Pancreas (tissue), 10 donors: ENCODE measurements around the gene CBFB. TPM values are rescaled to one million over a fixed set of nuclear protein-coding genes. Genes with fewer than 3 reads are reported as not detected.

Experiments
- ATAC-seq, 4 donors: fragments of 200-7000 bp; cut with Tn5 transposase; one replicate each; pipeline versions ENCODE4 v1.8.0 to v1.9.1; 2020; ENCODE audit warnings: mild to moderate bottlenecking in 4 of 4, moderate library complexity in 4 of 4
- DNase-seq, 6 donors: peaks; one replicate each; pipeline ENCODE4 v3.0.0-alpha.2; 2020
- FAIRE-seq: peaks from 2 replicates; lab custom pipeline; 2012; peaks lifted over from hg19 to GRCh38; lab: Jason Lieb, UNC
- H3K27ac ChIP-seq, 4 donors: fragments of 200-600 bp; sonication (generic); 1 replicate in 3 of 4; 2 replicates in 1 of 4; pipeline versions ENCODE4 v1.5.0 to v1.8.0; 2020
- H3K27me3 ChIP-seq, 4 donors: fragments of 200-600 bp; one replicate each; pipeline ENCODE4 v1.8.0; 2021
- H3K36me3 ChIP-seq, 3 donors: fragments of 200-600 bp; sonication (generic) in 1 of 3; one replicate each; pipeline versions ENCODE4 v1.5.0 to v1.8.0; 2020 to 2021
- H3K4me1 ChIP-seq, 3 donors: fragments of 200-600 bp; one replicate each; pipeline ENCODE4 v1.8.0; 2021
- H3K4me3 ChIP-seq, 4 donors: fragments of 200-600 bp; sonication (generic) in 2 of 4; one replicate each; pipeline versions ENCODE4 v1.5.0 to v1.8.0; 2020 to 2021
- H3K9me3 ChIP-seq, 4 donors: fragments of 200-600 bp; one replicate each; pipeline ENCODE4 v1.8.0; 2021
- WGBS, 2 donors: extraction: QIAGEN DNeasy Blood & Tissue Kit; methylation state at CpG; one replicate each; pipeline ENCODE4 v1.1.7; 2013; 5-methylcytosine and 5-hydroxymethylcytosine counted together
- intact Hi-C, 3 donors: fragments of 100-400 bp; cut with DNase I; formaldehyde crosslinking; loops; one replicate each; pipeline versions ENCODE4 v1.11.1 to v1.14.2; 2022
- polyA plus RNA-seq, 2 donors: library from polyadenylated mRNA; stranded (reverse); fragments of 200-250 nt; gene quantifications; one replicate each; pipeline ENCODE4 v1.2.3, GENCODE V29; 2013
- total RNA-seq, 6 donors: library from RNA; stranded (reverse); fragmentation: NEBNext Ultra II Directional in 4 of 6; extraction: Animal tissue kit (Norgen Biotek cat#: 25700) in 4 of 6; gene quantifications; one replicate each; pipeline versions ENCODE4 v1.2.1 to v1.2.4, GENCODE V29; 2021 to 2023
- TF ChIP-seq, protein P1 (sequence below), 4 donors: fragments of 200-600 bp; sonication (generic) in 3 of 4; IDR thresholded peaks; one replicate each; pipeline versions ENCODE4 v1.5.0 to v1.8.0; 2021; ENCODE audit warnings: antibody characterized with exemption in 4 of 4
- donor health status: healthy with polysubstance abuse.
- donor health status: DM: no; HTN: no; CAD: no; lungs with moderate emphysema.
- donor health status: DM: no; HTN: no; CAD: no.
- donor health status: control.
- donor health status: control.
- donor health status: Bipolar disorder and iron deficiency.
- donor health status: DM: yes; HTN: yes; CAD: no.
- donor health status: DM: no; HTN: no; CAD: no.
- donor health status: DM: no; HTN: no; CAD: no.
- donor health status: DM: yes; HTN: yes; CAD: no.

Gene CBFB
- total and polyA plus RNA-seq, 8 donors = 11.5 to 27.0 (median 19.6) TPM

DNA sequence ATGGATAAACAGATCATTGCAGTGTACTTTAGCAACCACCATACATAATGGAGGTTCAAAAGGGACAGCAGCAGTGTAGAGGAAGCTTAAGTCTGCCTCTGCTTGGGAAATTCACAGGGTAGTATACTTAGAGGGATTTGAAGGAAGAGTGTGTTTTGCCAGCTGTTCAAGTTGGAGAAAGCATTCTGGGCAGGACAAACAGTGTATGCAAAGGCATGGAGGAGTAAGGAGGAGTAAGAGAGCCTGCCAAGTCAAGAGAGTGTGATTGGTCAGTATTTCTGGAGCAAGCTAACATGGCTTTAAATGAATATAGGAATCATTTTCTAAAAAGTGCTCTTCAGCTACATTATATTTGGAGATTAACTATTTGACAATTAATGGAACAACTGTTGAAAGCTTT is 57.9 kb downstream of the CBFB start:
- Histone ChIP-seq H3K36me3 (peaks cover 0 to 2% (median 0%) of the 10 kb centered on the region in 3 donors), H3K4me3 (no peak overlapping the region), H3K27ac (no peak overlapping the region), H3K27me3 (no peaks in the 10 kb centered on the region), H3K9me3 (no peaks in the 10 kb centered on the region), H3K4me1 (no peaks in the 10 kb centered on the region)
- DNase-seq = no peak
- TF ChIP-seq, protein P1, sequence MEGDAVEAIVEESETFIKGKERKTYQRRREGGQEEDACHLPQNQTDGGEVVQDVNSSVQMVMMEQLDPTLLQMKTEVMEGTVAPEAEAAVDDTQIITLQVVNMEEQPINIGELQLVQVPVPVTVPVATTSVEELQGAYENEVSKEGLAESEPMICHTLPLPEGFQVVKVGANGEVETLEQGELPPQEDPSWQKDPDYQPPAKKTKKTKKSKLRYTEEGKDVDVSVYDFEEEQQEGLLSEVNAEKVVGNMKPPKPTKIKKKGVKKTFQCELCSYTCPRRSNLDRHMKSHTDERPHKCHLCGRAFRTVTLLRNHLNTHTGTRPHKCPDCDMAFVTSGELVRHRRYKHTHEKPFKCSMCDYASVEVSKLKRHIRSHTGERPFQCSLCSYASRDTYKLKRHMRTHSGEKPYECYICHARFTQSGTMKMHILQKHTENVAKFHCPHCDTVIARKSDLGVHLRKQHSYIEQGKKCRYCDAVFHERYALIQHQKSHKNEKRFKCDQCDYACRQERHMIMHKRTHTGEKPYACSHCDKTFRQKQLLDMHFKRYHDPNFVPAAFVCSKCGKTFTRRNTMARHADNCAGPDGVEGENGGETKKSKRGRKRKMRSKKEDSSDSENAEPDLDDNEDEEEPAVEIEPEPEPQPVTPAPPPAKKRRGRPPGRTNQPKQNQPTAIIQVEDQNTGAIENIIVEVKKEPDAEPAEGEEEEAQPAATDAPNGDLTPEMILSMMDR (IDR thresholded peaks at IDR 0.05) = no peak
- intact Hi-C loops = no loop called here
- FAIRE-seq = no peak
- no peak for ATAC-seq

DNA sequence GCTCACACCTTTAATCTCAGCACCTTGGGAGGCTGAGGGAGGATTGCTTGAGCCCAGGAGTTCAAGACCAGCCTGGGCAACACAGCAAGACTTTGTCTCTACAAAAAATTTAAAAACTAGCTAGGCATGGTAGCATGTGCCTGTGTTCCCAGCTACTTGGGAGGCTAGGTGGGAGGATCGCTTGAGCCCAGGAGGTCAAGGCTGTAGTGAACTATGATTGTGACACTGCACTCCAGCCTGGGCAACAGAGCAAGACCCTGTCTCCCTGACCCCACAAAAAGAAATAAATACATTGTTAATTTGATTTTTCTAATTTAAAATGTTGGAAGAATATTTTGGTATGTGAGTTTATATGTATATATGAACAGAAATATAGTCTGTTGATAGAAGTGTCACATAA is 58.3 kb downstream of the CBFB start:
- no peak for FAIRE-seq

DNA sequence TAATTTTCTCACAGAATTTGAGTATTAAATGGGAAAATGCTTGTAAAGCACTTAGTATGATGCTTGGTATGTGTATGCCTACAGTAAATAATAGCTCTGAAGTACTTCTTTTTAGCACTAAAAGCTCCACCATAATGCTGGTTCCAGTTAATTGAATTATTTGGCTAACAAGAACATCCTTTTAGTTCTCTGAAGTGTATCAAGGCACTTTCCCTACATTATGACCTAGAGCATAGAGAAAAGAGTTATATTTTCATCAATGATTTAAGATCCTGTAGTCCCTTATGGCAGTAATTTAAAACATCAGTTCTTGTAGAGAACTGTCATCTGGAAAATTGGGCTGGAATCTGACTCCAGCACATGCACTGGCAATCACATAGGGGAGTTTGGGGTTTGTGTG is 58.9 kb downstream of the CBFB start:
- Histone ChIP-seq H3K36me3 (peaks cover 0 to 2% (median 0%) of the 10 kb centered on the region in 3 donors), H3K4me1 (no peaks in the 10 kb centered on the region), H3K4me3 (no peak overlapping the region), H3K9me3 (no peaks in the 10 kb centered on the region), H3K27ac (no peak overlapping the region), H3K27me3 (no peaks in the 10 kb centered on the region)
- intact Hi-C loops = no loop called here
- DNase-seq (no peak), FAIRE-seq (no peak), ATAC-seq (no peak)
- TF ChIP-seq, protein P1 (IDR thresholded peaks at IDR 0.05) = no peak

More for the DNA sequence above, 58.3 kb downstream of the CBFB start:
- Histone ChIP-seq H3K36me3 (peaks cover 0 to 2% (median 0%) of the 10 kb centered on the region in 3 donors), H3K9me3 (no peaks in the 10 kb centered on the region), H3K27me3 (no peaks in the 10 kb centered on the region), H3K27ac (no peak overlapping the region), H3K4me1 (no peaks in the 10 kb centered on the region), H3K4me3 (no peak overlapping the region)
- TF ChIP-seq, protein P1 (IDR thresholded peaks at IDR 0.05) = no peak
- WGBS, 2 donors = 96 to 97% methylated on average over 1 of the region's 1 CpG
- ATAC-seq (no peak), DNase-seq (no peak)
- intact Hi-C loops = no loop called here

DNA sequence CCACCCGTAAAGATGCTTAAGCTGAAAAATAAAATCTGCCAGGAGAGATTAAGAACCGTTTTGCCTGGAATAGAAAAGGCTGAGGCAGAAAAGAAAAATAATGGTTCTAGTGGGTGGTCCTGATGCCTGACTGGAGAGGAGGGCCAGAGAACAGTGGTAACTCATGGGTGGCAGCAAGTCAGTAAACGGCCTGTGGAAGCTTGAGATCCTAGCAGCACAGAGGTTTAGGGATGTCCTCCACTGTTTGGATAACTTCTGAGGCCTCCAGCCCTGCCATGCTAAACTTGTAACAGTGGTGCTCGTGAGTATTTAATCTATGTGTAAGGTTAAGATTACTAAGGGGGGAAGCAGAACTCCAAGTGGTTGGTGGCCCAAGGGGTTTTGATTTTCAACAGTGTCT is 59.6 kb downstream of the CBFB start:
- TF ChIP-seq, protein P1 (IDR thresholded peaks at IDR 0.05) = no peak
- no peaks in the 10 kb centered on the region for H3K4me1 ChIP-seq
- intact Hi-C loops = no loop called here
- DNase-seq = no peak
- H3K9me3 ChIP-seq = no peaks in the 10 kb centered on the region
- no peak overlapping the region for H3K4me3 ChIP-seq
- ATAC-seq = no peak
- no peak overlapping the region for H3K27ac ChIP-seq
- H3K27me3 ChIP-seq = no peaks in the 10 kb centered on the region
- 74 to 75% methylated on average over 4 of the region's 4 CpGs for WGBS, 2 donors
- no peak for FAIRE-seq
- H3K36me3 ChIP-seq = peaks cover 0 to 2% (median 0%) of the 10 kb centered on the region in 3 donors

DNA sequence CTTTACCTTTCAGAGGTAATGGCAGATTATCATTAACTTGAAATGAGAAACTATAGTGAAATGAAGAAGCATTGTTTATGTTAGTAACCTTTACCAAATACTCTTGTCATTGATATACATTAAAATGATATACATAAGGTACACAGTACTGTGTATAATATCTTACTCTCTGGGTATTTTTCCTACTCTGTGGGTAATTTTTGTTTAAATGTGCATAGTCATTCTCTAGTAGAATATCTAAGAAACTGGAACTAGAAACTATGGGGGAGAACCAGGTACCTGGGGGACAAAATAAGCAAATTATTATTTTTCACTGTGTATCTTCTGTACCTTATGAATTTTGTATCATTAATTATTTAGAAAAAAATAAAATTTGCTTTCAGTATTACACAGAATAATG is 60.2 kb downstream of the CBFB start:
- Histone ChIP-seq H3K4me3 (no peak overlapping the region), H3K27me3 (no peaks in the 10 kb centered on the region), H3K4me1 (no peaks in the 10 kb centered on the region), H3K27ac (no peak overlapping the region), H3K9me3 (no peaks in the 10 kb centered on the region), H3K36me3 (peaks cover 0 to 2% (median 0%) of the 10 kb centered on the region in 3 donors)
- DNase-seq (no peak), ATAC-seq (no peak), FAIRE-seq (no peak)
- TF ChIP-seq, protein P1 (IDR thresholded peaks at IDR 0.05) = no peak
- intact Hi-C loops = no loop called here
